ENCODE data around the gene IQSEC3.
"Not testable (repeated sequence)": the region's sequence is repeated elsewhere in the genome, so short reads cannot be mapped to it uniquely, and the experiment has no call there.

Gene IQSEC3

GRCh38 chr12:22190-22529, 44.4 kb upstream of the IQSEC3 start:
- Histone ChIP-seq H3K36me3 (ENCODE audit: insufficient read depth) (no peaks in the 10 kb centered on the region), H3K79me2 (ENCODE audit: insufficient read depth, low read depth) (no peaks in the 10 kb centered on the region), H3K27me3 (ENCODE audit: insufficient read depth, low read depth) (no peaks in the 10 kb centered on the region), H2AFZ (ENCODE audit: low read depth) (no peak overlapping the region), H4K20me1 (ENCODE audit: insufficient read depth) (no peaks in the 10 kb centered on the region), H3K9ac (no peak overlapping the region), H3K27ac (no peak overlapping the region), H3K4me2 (no peak overlapping the region), H3K4me1 (ENCODE audit: low read depth, poor library complexity, severe bottlenecking) (no peaks in the 10 kb centered on the region), H3K4me3 (IDR thresholded peaks at IDR 0.05; ENCODE audit: insufficient read depth, low read depth, low read length) (no peak overlapping the region)
- no peak for TF ChIP-seq CTCF (conservative IDR thresholded peaks at IDR 0.05; ENCODE audit: low read depth, low read length)

DNA sequence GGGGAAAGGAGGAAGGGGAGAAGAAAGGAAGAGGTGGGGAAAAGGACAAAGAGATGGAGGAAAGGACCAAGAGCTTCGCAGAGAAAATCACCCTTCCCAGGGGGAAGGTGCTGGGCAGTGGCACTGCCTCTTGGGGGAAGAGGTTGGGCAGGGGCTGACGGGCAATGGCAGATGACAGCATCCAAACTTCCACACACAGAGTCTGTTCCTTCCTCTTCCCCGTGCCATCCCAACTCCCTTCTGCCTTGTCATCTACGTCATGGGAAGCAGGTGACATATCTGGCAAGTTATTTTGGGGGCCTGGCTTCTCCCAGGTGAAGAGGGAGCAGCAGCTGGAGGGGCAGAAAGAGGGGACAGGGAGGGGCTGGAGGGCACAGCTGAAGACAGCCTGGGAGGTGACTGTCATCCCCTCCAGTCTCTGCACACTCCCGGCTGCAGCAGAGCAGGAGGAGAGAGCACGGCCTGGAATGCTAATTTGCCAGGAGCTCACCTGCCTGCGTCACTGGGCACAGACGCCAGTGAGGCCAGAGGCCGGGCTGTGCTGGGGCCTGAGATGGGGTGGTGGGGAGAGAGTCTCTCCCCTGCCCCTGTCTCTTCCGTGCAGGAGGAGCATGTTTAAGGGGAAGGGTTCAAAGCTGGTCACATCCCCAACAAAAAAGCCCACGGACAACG, 43.9 kb upstream of the IQSEC3 start:
- no peak overlapping the region for H3K4me3 ChIP-seq (IDR thresholded peaks at IDR 0.05; ENCODE audit: insufficient read depth, low read depth, low read length)
- no peak overlapping the region for H3K9ac ChIP-seq
- TF ChIP-seq CTCF (conservative IDR thresholded peaks at IDR 0.05; ENCODE audit: low read depth, low read length): no peak
- no peaks in the 10 kb centered on the region for H3K79me2 ChIP-seq (ENCODE audit: insufficient read depth, low read depth)
- no peak overlapping the region for H2AFZ ChIP-seq (ENCODE audit: low read depth)
- no peaks in the 10 kb centered on the region for H3K27me3 ChIP-seq (ENCODE audit: insufficient read depth, low read depth)
- no peak overlapping the region for H3K27ac ChIP-seq
- H3K4me1 ChIP-seq (ENCODE audit: low read depth, poor library complexity, severe bottlenecking): no peaks in the 10 kb centered on the region
- H3K36me3 ChIP-seq (ENCODE audit: insufficient read depth): no peaks in the 10 kb centered on the region
- H3K4me2 ChIP-seq: no peak overlapping the region
- H4K20me1 ChIP-seq (ENCODE audit: insufficient read depth): no peaks in the 10 kb centered on the region

GRCh38 chr12:27904-28303, 38.7 kb upstream of the IQSEC3 start:
- H2AFZ ChIP-seq (ENCODE audit: low read depth); H3K4me3 ChIP-seq (IDR thresholded peaks at IDR 0.05; ENCODE audit: insufficient read depth, low read depth, low read length); H3K27ac ChIP-seq; H4K20me1 ChIP-seq (ENCODE audit: insufficient read depth); H3K4me2 ChIP-seq; H3K36me3 ChIP-seq (ENCODE audit: insufficient read depth); H3K79me2 ChIP-seq (ENCODE audit: insufficient read depth, low read depth); H3K27me3 ChIP-seq (ENCODE audit: insufficient read depth, low read depth); H3K4me1 ChIP-seq (ENCODE audit: low read depth, poor library complexity, severe bottlenecking); H3K9ac ChIP-seq: not testable (repeated sequence)

- not testable (repeated sequence) for H3K79me2 ChIP-seq (ENCODE audit: insufficient read depth, low read depth); H4K20me1 ChIP-seq (ENCODE audit: insufficient read depth); H3K36me3 ChIP-seq (ENCODE audit: insufficient read depth); H3K9ac ChIP-seq; H3K4me2 ChIP-seq; H3K4me3 ChIP-seq (IDR thresholded peaks at IDR 0.05; ENCODE audit: insufficient read depth, low read depth, low read length); H2AFZ ChIP-seq (ENCODE audit: low read depth); H3K27ac ChIP-seq; H3K4me1 ChIP-seq (ENCODE audit: low read depth, poor library complexity, severe bottlenecking)
- peaks cover 16% of the 10 kb centered on the region for H3K27me3 ChIP-seq (ENCODE audit: insufficient read depth, low read depth)
Measured at GRCh38 chr12:38775-39174, 27.8 kb upstream of the IQSEC3 start.

GRCh38 chr12:39555-40265, 26.9 kb upstream of the IQSEC3 start:
- H3K79me2 ChIP-seq (ENCODE audit: insufficient read depth, low read depth); H3K27ac ChIP-seq; H3K36me3 ChIP-seq (ENCODE audit: insufficient read depth); H3K9ac ChIP-seq; H2AFZ ChIP-seq (ENCODE audit: low read depth); H3K4me2 ChIP-seq; H4K20me1 ChIP-seq (ENCODE audit: insufficient read depth); H3K4me1 ChIP-seq (ENCODE audit: low read depth, poor library complexity, severe bottlenecking); H3K4me3 ChIP-seq (IDR thresholded peaks at IDR 0.05; ENCODE audit: insufficient read depth, low read depth, low read length): not testable (repeated sequence)
- H3K27me3 ChIP-seq (ENCODE audit: insufficient read depth, low read depth): peaks cover 23% of the 10 kb centered on the region

- H3K27me3 ChIP-seq (ENCODE audit: insufficient read depth, low read depth): peaks cover 49% of the 10 kb centered on the region
- H3K27ac ChIP-seq; H3K4me2 ChIP-seq; H3K36me3 ChIP-seq (ENCODE audit: insufficient read depth); H3K4me1 ChIP-seq (ENCODE audit: low read depth, poor library complexity, severe bottlenecking); H3K4me3 ChIP-seq (IDR thresholded peaks at IDR 0.05; ENCODE audit: insufficient read depth, low read depth, low read length); H4K20me1 ChIP-seq (ENCODE audit: insufficient read depth); H2AFZ ChIP-seq (ENCODE audit: low read depth); H3K79me2 ChIP-seq (ENCODE audit: insufficient read depth, low read depth); H3K9ac ChIP-seq: not testable (repeated sequence)
Measured at GRCh38 chr12:44352-44751, 22.2 kb upstream of the IQSEC3 start.

DNA sequence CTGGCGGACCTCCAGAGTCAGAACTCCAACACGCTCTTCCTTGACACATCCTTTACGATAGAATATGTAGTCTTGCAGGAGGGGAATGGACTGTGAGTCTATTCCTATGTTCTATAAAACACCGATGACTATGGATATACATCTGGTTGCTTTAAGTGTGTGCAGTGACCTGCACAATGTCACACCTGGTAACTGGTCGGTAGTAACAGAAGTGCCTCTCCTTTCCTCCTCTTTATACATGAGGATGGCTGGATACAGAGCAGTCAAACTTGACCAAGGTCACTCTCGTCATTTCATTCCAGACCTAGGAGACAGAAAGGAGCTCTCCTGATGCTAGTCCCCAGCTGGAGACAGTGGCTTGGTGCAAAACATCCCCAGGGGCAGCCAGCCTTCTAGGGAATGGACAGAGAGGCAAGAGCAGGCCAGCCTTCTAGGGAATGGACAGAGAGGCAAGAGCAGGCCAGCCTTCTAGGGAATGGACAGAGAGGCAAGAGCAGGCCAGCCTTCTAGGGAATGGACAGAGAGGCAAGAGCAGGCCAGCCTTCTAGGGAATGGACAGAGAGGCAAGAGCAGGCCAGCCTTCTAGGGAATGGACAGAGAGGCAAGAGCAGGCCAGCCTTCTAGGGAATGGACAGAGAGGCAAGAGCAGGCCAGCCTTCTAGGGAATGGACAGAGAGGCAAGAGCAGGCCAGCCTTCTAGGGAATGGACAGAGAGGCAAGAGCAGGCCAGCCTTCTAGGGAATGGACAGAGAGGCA, 21.2 kb upstream of the IQSEC3 start:
- peaks cover 41% of the 10 kb centered on the region; the same call in 1 of the 2 replicates for H3K27me3 ChIP-seq (ENCODE audit: insufficient read depth, low read depth)
- not testable (repeated sequence) for H3K4me1 ChIP-seq (ENCODE audit: low read depth, poor library complexity, severe bottlenecking); H3K27ac ChIP-seq

GRCh38 chr12:45991-46358, 20.6 kb upstream of the IQSEC3 start:
- not testable (repeated sequence) for H4K20me1 ChIP-seq (ENCODE audit: insufficient read depth); H3K4me1 ChIP-seq (ENCODE audit: low read depth, poor library complexity, severe bottlenecking); H3K79me2 ChIP-seq (ENCODE audit: insufficient read depth, low read depth); H3K9ac ChIP-seq; H3K27ac ChIP-seq; H3K4me2 ChIP-seq; H2AFZ ChIP-seq (ENCODE audit: low read depth); H3K36me3 ChIP-seq (ENCODE audit: insufficient read depth); H3K4me3 ChIP-seq (IDR thresholded peaks at IDR 0.05; ENCODE audit: insufficient read depth, low read depth, low read length)
- H3K27me3 ChIP-seq (ENCODE audit: insufficient read depth, low read depth): peaks cover 41% of the 10 kb centered on the region; the same call in 1 of the 2 replicates

More for the DNA sequence above, 21.2 kb upstream of the IQSEC3 start:
- H3K9ac ChIP-seq; H3K79me2 ChIP-seq (ENCODE audit: insufficient read depth, low read depth); H2AFZ ChIP-seq (ENCODE audit: low read depth); H3K4me3 ChIP-seq (IDR thresholded peaks at IDR 0.05; ENCODE audit: insufficient read depth, low read depth, low read length); H3K4me2 ChIP-seq; H4K20me1 ChIP-seq (ENCODE audit: insufficient read depth); H3K36me3 ChIP-seq (ENCODE audit: insufficient read depth): not testable (repeated sequence)
